ENCODE results near the gene MYCT1.
"Not testable (repeated sequence)": the region's sequence is repeated elsewhere in the genome, so short reads cannot be mapped to it uniquely, and the experiment has no call there.

Gene MYCT1

DNA sequence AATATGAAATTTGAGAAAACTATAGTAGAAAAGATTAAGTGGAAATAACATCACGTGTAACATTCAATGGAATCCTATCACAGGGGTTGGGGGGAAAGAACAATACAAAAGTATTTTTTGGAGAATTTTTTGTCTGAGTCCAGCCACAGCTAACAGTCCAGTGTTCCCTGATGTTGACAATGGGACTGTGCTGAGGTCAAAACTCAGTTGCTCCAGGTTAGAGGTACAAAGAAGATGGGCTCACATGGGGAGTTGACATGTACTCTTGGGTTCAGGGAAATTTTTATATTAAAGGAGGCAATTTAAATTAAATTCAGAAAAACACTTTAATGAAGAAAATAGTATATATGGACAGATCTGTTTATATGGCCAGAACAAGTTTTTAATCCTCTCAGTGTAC, 995 bp downstream of the MYCT1 start:
- H3K4me3 ChIP-seq (ENCODE audit: low read length): no peak overlapping the region
- DNase-seq (ENCODE audit: low read depth): no peak
- TF ChIP-seq, protein P1, sequence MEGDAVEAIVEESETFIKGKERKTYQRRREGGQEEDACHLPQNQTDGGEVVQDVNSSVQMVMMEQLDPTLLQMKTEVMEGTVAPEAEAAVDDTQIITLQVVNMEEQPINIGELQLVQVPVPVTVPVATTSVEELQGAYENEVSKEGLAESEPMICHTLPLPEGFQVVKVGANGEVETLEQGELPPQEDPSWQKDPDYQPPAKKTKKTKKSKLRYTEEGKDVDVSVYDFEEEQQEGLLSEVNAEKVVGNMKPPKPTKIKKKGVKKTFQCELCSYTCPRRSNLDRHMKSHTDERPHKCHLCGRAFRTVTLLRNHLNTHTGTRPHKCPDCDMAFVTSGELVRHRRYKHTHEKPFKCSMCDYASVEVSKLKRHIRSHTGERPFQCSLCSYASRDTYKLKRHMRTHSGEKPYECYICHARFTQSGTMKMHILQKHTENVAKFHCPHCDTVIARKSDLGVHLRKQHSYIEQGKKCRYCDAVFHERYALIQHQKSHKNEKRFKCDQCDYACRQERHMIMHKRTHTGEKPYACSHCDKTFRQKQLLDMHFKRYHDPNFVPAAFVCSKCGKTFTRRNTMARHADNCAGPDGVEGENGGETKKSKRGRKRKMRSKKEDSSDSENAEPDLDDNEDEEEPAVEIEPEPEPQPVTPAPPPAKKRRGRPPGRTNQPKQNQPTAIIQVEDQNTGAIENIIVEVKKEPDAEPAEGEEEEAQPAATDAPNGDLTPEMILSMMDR (conservative IDR thresholded peaks at IDR 0.05; ENCODE audit: low read length): no peak

- no peak for DNase-seq (ENCODE audit: low read depth)
- no peak overlapping the region for H3K4me3 ChIP-seq (ENCODE audit: low read length)
- TF ChIP-seq, protein P1 (conservative IDR thresholded peaks at IDR 0.05; ENCODE audit: low read length): no peak
These were observed 2.7 kb downstream of the MYCT1 start for GRCh38 chr6:152700427-152700826.

- TF ChIP-seq, protein P1 (conservative IDR thresholded peaks at IDR 0.05; ENCODE audit: low read length): peak; percentile 7; the same call in 1 of the 2 replicates
- peak; percentile 21 for DNase-seq (ENCODE audit: low read depth)
- H3K4me3 ChIP-seq (ENCODE audit: low read length): no peak overlapping the region
These were observed 3.6 kb downstream of the MYCT1 start for GRCh38 chr6:152701081-152701862.

DNA sequence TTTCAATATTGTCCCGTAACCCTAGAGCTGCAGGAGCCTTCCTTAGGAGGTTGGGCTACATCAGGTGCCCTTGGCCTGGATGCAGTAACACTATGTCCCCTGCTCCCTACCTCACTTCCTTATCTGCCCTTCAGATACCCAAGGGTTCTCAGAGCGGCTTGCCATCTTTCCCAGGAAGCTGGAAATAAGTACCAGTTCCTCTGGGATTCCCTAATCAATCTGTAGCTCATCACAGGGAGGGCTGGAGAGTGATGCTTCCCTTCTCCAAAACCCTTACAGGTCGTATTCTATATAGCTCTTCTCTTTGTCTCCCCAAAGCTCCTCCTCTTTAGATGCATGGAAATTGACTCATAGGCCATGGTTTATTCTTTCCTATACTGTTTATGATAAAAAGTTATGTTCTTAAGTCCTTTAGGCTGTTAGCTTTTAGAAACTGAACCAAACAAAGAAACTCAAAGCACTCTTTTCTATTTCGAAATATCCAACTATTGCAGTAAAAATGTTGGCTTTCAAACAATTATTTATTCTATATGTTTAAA, 4.2 kb downstream of the MYCT1 start:
- TF ChIP-seq, protein P1 (conservative IDR thresholded peaks at IDR 0.05; ENCODE audit: low read length): no peak
- H3K4me3 ChIP-seq (ENCODE audit: low read length): no peak overlapping the region
- DNase-seq (ENCODE audit: low read depth): no peak

GRCh38 chr6:152703750-152704149, 6.1 kb downstream of the MYCT1 start:
- H3K4me3 ChIP-seq (ENCODE audit: low read length); DNase-seq (ENCODE audit: low read depth): not testable (repeated sequence)

GRCh38 chr6:152705327-152705726, 7.6 kb downstream of the MYCT1 start:
- TF ChIP-seq, protein P1 (conservative IDR thresholded peaks at IDR 0.05; ENCODE audit: low read length): no peak
- no peak overlapping the region for H3K4me3 ChIP-seq (ENCODE audit: low read length)
- no peak for DNase-seq (ENCODE audit: low read depth)

DNA sequence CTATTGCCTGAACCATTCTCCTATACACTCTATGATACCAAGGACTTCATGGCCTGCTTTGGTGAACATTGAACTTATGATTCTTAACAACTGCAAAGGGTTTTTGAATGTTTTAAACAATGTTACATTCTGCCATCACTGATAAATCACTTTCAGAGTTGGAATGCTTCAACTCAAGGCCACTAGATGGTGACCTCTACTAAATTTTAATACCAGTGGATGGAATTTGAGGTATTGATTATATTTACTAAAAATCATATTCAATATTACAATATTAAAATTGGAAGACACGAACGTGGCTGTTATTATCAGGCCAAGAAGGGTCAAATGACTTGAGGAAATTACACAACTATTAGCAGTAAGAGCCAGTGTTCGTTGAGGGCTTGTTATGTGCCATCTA, 18.6 kb downstream of the MYCT1 start:
- no peak overlapping the region for H3K4me3 ChIP-seq (ENCODE audit: low read length)
- DNase-seq (ENCODE audit: low read depth): no peak
- TF ChIP-seq, protein P1 (conservative IDR thresholded peaks at IDR 0.05; ENCODE audit: low read length): peak; percentile 26; the same call in 1 of the 2 replicates

Data from AG10803 (cell line).